ENCODE results near the gene RPS6KB2. TPM values are rescaled to one million over a fixed set of nuclear protein-coding genes. Genes with fewer than 3 reads are reported as not detected.

The RPS6KB2 gene
- total and polyA plus RNA-seq, 2 donors (not counting 1 experiment from before 2014, with no cell fraction given): 81.8 to 131 TPM

GRCh38 chr11:67450796-67451657 is 22.7 kb downstream of the RPS6KB2 start:
- Histone ChIP-seq H3K9ac (ENCODE audit: low read length) (no peak overlapping the region), H3K79me2 (ENCODE audit: control insufficient read depth, insufficient read depth, low read length) (peaks cover 60% of the 10 kb centered on the region), H2AFZ (ENCODE audit: insufficient read depth, low read depth, low read length, poor library complexity, severe bottlenecking) (no peak overlapping the region), H3K27ac (ENCODE audit: low read length in 2 of 2) (no peak overlapping the region), H3K4me3 (ENCODE audit: control extremely low read depth in 1 of 5, extremely low read depth in 1 of 5, insufficient read depth in 1 of 5, low read depth in 2 of 5, low read length in 4 of 5) (no peak overlapping the region), H3K4me1 (ENCODE audit: control insufficient read depth in 2 of 2, insufficient read depth in 2 of 2, low read length in 2 of 2) (peaks cover 55 to 87% of the 10 kb centered on the region in 2 donors), H3K27me3 (replicated peaks in 1 of 4; ENCODE audit: control extremely low read depth in 1 of 4, control insufficient read depth in 3 of 4, insufficient read depth in 4 of 4, low read length in 3 of 4) (no peaks in the 10 kb centered on the region), H3K36me3 (replicated peaks in 1 of 2; ENCODE audit: control extremely low read depth in 1 of 2, control insufficient read depth in 1 of 2, extremely low read depth in 1 of 2, insufficient read depth in 2 of 2, low read length in 1 of 2) (no peaks in the 10 kb centered on the region), H3K9me3 (ENCODE audit: control extremely low read depth in 1 of 3, control insufficient read depth in 2 of 3, insufficient read depth in 1 of 3, low read length in 2 of 3) (no peaks in the 10 kb centered on the region), H4K20me1 (ENCODE audit: control insufficient read depth, insufficient read depth, low read length, poor library complexity, severe bottlenecking) (no peaks in the 10 kb centered on the region), H3K4me2 (replicated peaks; ENCODE audit: low read depth, low read length, poor library complexity, severe bottlenecking) (peak overlapping the region; percentile 32)
- TF ChIP-seq EZH2 (IDR thresholded peaks at IDR 0.05; ENCODE audit: borderline replicate concordance, insufficient read depth, low read depth, low read length, poor library complexity, severe bottlenecking) (no peak), CTCF (IDR thresholded peaks at IDR 0.05) (no peak)
- DNase-seq (no peak), ATAC-seq (ENCODE audit: low read depth) (no peak)
- ChIA-PET CTCF (interaction anchor here (1.2 to 1.5 kb wide), 2 partner anchors 13 to 33 kb away, joined by 3 to 4 read pairs; partner anchors contain the start of gene PTPRCAP), POLR2A (interaction anchor here (0.7 to 9.6 kb wide), 8 partner anchors 9 to 59 kb away, joined by 3 to 110 read pairs (median 4); partner anchors contain the start of genes PPP1CA, PTPRCAP, RAD9A and TMEM134)
- Mint-ChIP-seq H3K9me3 (ENCODE audit: insufficient read depth) (no peaks in the 10 kb centered on the region), H3K4me1 (peaks cover 50% of the 10 kb centered on the region), H3K27ac (peak overlapping the region; percentile 81), H3K27me3 (no peaks in the 10 kb centered on the region), H3K4me3 (no peak overlapping the region)
- 88% methylated on average over 25 of the region's 25 CpGs for WGBS (ENCODE audit: insufficient coverage)
- intact Hi-C loops (cut with micrococcal nuclease): no loop called here

- Histone ChIP-seq H3K27ac (ENCODE audit: low read length in 2 of 2) (no peak overlapping the region), H3K4me1 (ENCODE audit: control insufficient read depth in 2 of 2, insufficient read depth in 2 of 2, low read length in 2 of 2) (peaks cover 50 to 86% of the 10 kb centered on the region in 2 donors), H4K20me1 (ENCODE audit: control insufficient read depth, insufficient read depth, low read length, poor library complexity, severe bottlenecking) (no peaks in the 10 kb centered on the region), H3K36me3 (replicated peaks in 1 of 2; ENCODE audit: control extremely low read depth in 1 of 2, control insufficient read depth in 1 of 2, extremely low read depth in 1 of 2, insufficient read depth in 2 of 2, low read length in 1 of 2) (no peaks in the 10 kb centered on the region), H3K27me3 (replicated peaks in 1 of 4; ENCODE audit: control extremely low read depth in 1 of 4, control insufficient read depth in 3 of 4, insufficient read depth in 4 of 4, low read length in 3 of 4) (no peaks in the 10 kb centered on the region), H3K9ac (ENCODE audit: low read length) (no peak overlapping the region), H3K4me3 (ENCODE audit: control extremely low read depth in 1 of 5, extremely low read depth in 1 of 5, insufficient read depth in 1 of 5, low read depth in 2 of 5, low read length in 4 of 5) (no peak overlapping the region), H2AFZ (ENCODE audit: insufficient read depth, low read depth, low read length, poor library complexity, severe bottlenecking) (no peak overlapping the region), H3K9me3 (ENCODE audit: control extremely low read depth in 1 of 3, control insufficient read depth in 2 of 3, insufficient read depth in 1 of 3, low read length in 2 of 3) (no peaks in the 10 kb centered on the region), H3K4me2 (replicated peaks; ENCODE audit: low read depth, low read length, poor library complexity, severe bottlenecking) (peak overlapping the region; percentile 32), H3K79me2 (ENCODE audit: control insufficient read depth, insufficient read depth, low read length) (peaks cover 64% of the 10 kb centered on the region)
- Mint-ChIP-seq H3K27ac (peak overlapping the region; percentile 81), H3K4me3 (no peak overlapping the region), H3K27me3 (no peaks in the 10 kb centered on the region), H3K4me1 (peaks cover 45% of the 10 kb centered on the region), H3K9me3 (ENCODE audit: insufficient read depth) (no peaks in the 10 kb centered on the region)
- ChIA-PET POLR2A (interaction anchor here (0.6 to 9.6 kb wide), 6 partner anchors 8 to 60 kb away, joined by 3 to 110 read pairs (median 4); partner anchors contain the start of genes PTPRCAP, RAD9A and TMEM134), CTCF (interaction anchor here (1.2 to 1.5 kb wide), 2 partner anchors 14 to 34 kb away, joined by 3 to 4 read pairs; partner anchors contain the start of gene PTPRCAP)
- ATAC-seq (ENCODE audit: low read depth) (no peak), DNase-seq (no peak)
- TF ChIP-seq CTCF (IDR thresholded peaks at IDR 0.05) (no peak), EZH2 (IDR thresholded peaks at IDR 0.05; ENCODE audit: borderline replicate concordance, insufficient read depth, low read depth, low read length, poor library complexity, severe bottlenecking) (no peak)
- intact Hi-C loops (cut with micrococcal nuclease): no loop called here
- 93% methylated on average over 14 of the region's 14 CpGs for WGBS (ENCODE audit: insufficient coverage)
Measured at GRCh38 chr11:67451658-67451976, 23.3 kb downstream of the RPS6KB2 start.
